Fibroblast of villous mesenchyme (primary cell): ENCODE data around the gene TTC5. TPM values are rescaled to one million over a fixed set of nuclear protein-coding genes. Genes with fewer than 3 reads are reported as not detected.

Experiments
- DNase-seq: peaks from one replicate; pipeline ENCODE4 v3.0.0-alpha.2; 2010; ENCODE audit warnings: low read depth
- H3K4me3 ChIP-seq: 2 replicates; pipeline ENCODE4 v1.5.1; 2011; ENCODE audit warnings: low read depth, mild to moderate bottlenecking, low read length
- CTCF ChIP-seq: IDR thresholded peaks from 2 replicates; pipeline ENCODE4 v1.5.1; 2012; ENCODE audit warnings: low read depth, mild to moderate bottlenecking, low read length; ENCODE audit not compliant: insufficient read depth
- total RNA-seq: library from RNA; depleted of rRNA; stranded (reverse); fragments of >200 nt; gene quantifications from 2 replicates; pipeline ENCODE4 v1.2.3, GENCODE V29; 2012

The TTC5 gene, protein sequence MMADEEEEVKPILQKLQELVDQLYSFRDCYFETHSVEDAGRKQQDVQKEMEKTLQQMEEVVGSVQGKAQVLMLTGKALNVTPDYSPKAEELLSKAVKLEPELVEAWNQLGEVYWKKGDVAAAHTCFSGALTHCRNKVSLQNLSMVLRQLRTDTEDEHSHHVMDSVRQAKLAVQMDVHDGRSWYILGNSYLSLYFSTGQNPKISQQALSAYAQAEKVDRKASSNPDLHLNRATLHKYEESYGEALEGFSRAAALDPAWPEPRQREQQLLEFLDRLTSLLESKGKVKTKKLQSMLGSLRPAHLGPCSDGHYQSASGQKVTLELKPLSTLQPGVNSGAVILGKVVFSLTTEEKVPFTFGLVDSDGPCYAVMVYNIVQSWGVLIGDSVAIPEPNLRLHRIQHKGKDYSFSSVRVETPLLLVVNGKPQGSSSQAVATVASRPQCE
- total RNA-seq, result 14.8 and 16.8 TPM in 2 replicates

DNA sequence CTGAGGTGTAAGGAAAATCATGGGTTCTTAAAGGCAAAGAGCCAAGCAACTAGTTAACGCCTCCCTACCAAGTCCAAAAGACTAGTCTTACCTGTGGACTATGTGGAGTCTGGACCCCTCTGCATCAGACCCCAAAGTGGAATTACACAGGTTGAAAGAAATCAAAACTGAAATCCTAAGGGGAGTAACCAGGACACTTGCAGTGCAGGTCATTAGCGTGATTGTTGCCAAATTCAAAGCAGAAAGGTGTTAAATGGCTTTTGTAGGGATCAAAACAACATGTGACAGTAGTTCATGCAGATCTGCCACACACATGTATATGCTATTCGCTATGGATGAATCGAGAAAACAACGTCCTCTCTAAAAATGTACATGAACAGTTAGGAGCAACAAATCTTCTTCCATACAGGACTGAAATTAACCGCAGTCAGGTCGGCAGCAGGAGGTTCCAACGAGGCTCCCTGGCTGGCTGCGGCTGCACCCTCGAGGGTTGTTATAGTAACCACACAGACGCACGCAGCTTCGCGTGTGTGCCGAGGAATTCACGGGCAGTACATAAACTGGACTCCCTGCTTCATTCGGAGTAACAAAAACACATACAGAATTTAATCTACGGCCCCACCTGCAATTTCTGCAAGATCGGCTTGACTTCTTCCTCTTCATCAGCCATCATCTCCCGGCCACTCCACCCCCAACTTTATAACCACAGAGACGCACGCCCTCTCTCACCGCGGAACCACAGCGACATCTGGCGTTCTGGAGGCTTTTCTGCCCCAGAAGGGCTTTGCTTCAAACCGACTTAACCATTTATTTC lies at the start of gene TTC5:
TSS of gene TTC5 (minus strand) at position 687 of the 814 bp plus-strand sequence. CDS start at position 673, 14 bp downstream.
- peak within 1 kb of the TSS; percentile 83 for H3K4me3 ChIP-seq
- peak; percentile 96 for TF ChIP-seq CTCF
- DNase-seq, result peak; percentile 92

GRCh38 chr14:20350860-20351259 lies 45.1 kb upstream of the TTC5 start:
- DNase-seq, result peak; percentile 44
- TF ChIP-seq CTCF, result peak; percentile 53
- no peak overlapping the region for H3K4me3 ChIP-seq

DNA sequence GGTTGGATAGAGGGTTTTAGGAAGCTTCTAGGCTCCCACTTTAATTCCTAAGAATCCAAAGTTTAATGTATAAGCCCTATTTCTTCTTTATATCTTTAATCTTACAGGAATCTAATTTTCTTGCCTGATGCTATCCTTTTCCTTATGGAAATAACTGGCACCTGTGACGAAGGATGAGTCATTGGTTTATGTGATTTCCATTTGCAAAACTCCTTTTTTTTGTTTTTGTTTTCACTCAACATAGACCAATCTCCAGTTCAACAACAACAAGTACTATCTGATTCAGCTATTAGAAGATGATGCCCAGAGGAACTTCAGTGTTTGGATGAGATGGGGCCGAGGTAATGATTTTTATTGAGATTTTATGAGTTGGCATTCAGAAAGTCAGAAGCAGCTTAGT lies 44.5 kb upstream of the TTC5 start:
- DNase-seq, result peak; percentile 36
- no peak for TF ChIP-seq CTCF
- H3K4me3 ChIP-seq, result no peak overlapping the region

GRCh38 chr14:20347747-20348146 lies 42.0 kb upstream of the TTC5 start:
- H3K4me3 ChIP-seq, result no peak overlapping the region
- TF ChIP-seq CTCF, result no peak
- DNase-seq, result no peak

GRCh38 chr14:20346713-20347112 lies 41.0 kb upstream of the TTC5 start:
- no peak for TF ChIP-seq CTCF
- no peak overlapping the region for H3K4me3 ChIP-seq
- DNase-seq, result no peak

DNA sequence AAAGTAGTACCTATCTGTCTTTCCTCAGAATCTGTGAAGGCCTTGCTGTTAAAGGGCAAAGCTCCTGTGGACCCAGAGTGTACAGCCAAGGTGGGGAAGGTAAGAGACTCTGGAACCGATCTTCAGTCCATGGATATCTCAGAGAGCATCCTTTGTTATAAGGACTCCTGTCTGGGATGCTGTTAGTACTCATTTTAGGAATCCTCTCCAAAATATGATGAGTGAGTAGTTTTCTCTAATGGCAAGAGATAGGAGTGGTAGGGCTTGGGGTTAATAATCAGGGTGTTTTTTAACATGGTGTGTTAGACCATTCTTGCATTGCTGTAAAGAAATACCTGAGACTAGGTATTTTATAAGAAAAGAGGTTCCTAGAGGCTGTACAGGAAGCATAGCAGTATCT lies 39.6 kb upstream of the TTC5 start:
- no peak for DNase-seq
- TF ChIP-seq CTCF, result no peak
- H3K4me3 ChIP-seq, result no peak overlapping the region
